Natural killer cell treated with Interleukin-12 subunit alpha and Interleukin-12 subunit beta and Interleukin-15 and Interleukin-18, amount 100 ng/mL, for 72 hours (primary cell): ENCODE data around the gene CEP83. TPM values are rescaled to one million over a fixed set of nuclear protein-coding genes. Genes with fewer than 3 reads are reported as not detected.

Source experiments
- ATAC-seq, 2 donors: fragments of 150-1000 bp; cut with Tn5 transposase in 1 of 2; sonication (Bioruptor Pico), chemical (Tn5 transposase) in 1 of 2; 2 replicates each; pipeline ENCODE4 v1.10.0; 2021
- DNase-seq: peaks from one replicate; pipeline ENCODE4 v3.0.0; 2022; ENCODE audit warnings: low spot score
- H3K27ac Mint-ChIP-seq, 2 donors: 1 replicate in 1 of 2; 2 replicates in 1 of 2; pipeline ENCODE4 v1.8.0; 2022; ENCODE audit warnings: mixed read lengths in 2 of 2, mild to moderate bottlenecking in 1 of 2, moderate library complexity in 1 of 2
- H3K27me3 Mint-ChIP-seq, 2 donors: 1 replicate in 1 of 2; 2 replicates in 1 of 2; pipeline ENCODE4 v1.8.0; 2022; ENCODE audit warnings: mixed read lengths in 2 of 2
- H3K36me3 Mint-ChIP-seq: one replicate; pipeline ENCODE4 v1.8.0; 2022; ENCODE audit warnings: mixed read lengths
- H3K4me1 Mint-ChIP-seq, 2 donors: 1 replicate in 1 of 2; 2 replicates in 1 of 2; pipeline ENCODE4 v1.8.0; 2022; ENCODE audit warnings: low read depth in 2 of 2, mixed read lengths in 2 of 2, mild to moderate bottlenecking in 1 of 2
- H3K4me3 Mint-ChIP-seq: one replicate; pipeline ENCODE4 v1.8.0; 2022; ENCODE audit warnings: mixed read lengths
- H3K9me3 Mint-ChIP-seq: 2 replicates; pipeline ENCODE4 v1.8.0; 2022; ENCODE audit warnings: mixed read lengths
- total RNA-seq, 2 donors: library from RNA; stranded (reverse); gene quantifications; one replicate each; pipeline ENCODE4 v1.2.3, GENCODE V29; 2022

CEP83 gene
- 10 to 100 TPM; 17.6 to 37.8 TPM for total RNA-seq

GRCh38 chr12:94459728-94460615 lies at the start of gene CEP83:
TSS of gene CEP83 (minus strand) at chr12:94459867. CDS start at chr12:94412490, 47,377 bp downstream.
- Mint-ChIP-seq H3K4me1 (peaks cover 25 to 26% of the 10 kb centered on the region in 2 donors), H3K4me3 (peak within 1 kb of the TSS; percentile 97), H3K9me3 (no peaks in the 10 kb centered on the region), H3K27ac (peak within 1 kb of the TSS; percentile 83 to 88), H3K36me3 (peaks cover 4% of the 10 kb centered on the region), H3K27me3 (peaks cover 0 to 6% of the 10 kb centered on the region in 2 donors)
- ATAC-seq (peak; percentile 100), DNase-seq (peak; percentile 98)

GRCh38 chr12:94509317-94509716 lies 49.6 kb upstream of the CEP83 start:
- peaks cover 0 to 5% of the 10 kb centered on the region in 2 donors for H3K27me3 Mint-ChIP-seq
- H3K27ac Mint-ChIP-seq = no peak overlapping the region
- no peak for DNase-seq
- no peaks in the 10 kb centered on the region for H3K4me1 Mint-ChIP-seq
- no peak for ATAC-seq
- H3K36me3 Mint-ChIP-seq = no peaks in the 10 kb centered on the region
- no peak overlapping the region for H3K4me3 Mint-ChIP-seq
- H3K9me3 Mint-ChIP-seq = no peaks in the 10 kb centered on the region

GRCh38 chr12:94507455-94507854 lies 47.8 kb upstream of the CEP83 start:
- Mint-ChIP-seq H3K9me3 (no peaks in the 10 kb centered on the region), H3K4me1 (no peaks in the 10 kb centered on the region), H3K27me3 (peaks cover 4 to 5% of the 10 kb centered on the region in 2 donors), H3K4me3 (no peak overlapping the region), H3K36me3 (peaks cover 8% of the 10 kb centered on the region), H3K27ac (no peak overlapping the region)
- DNase-seq (no peak), ATAC-seq (no peak)

GRCh38 chr12:94504386-94504785 lies 44.7 kb upstream of the CEP83 start:
- ATAC-seq (no peak), DNase-seq (no peak)
- Mint-ChIP-seq H3K4me1 (no peaks in the 10 kb centered on the region), H3K9me3 (no peaks in the 10 kb centered on the region), H3K36me3 (peaks cover 8% of the 10 kb centered on the region), H3K4me3 (no peak overlapping the region), H3K27ac (no peak overlapping the region), H3K27me3 (peaks cover 5 to 7% of the 10 kb centered on the region in 2 donors)

- H3K27me3 Mint-ChIP-seq = peaks cover 5 to 7% of the 10 kb centered on the region in 2 donors
- H3K27ac Mint-ChIP-seq = no peak overlapping the region
- ATAC-seq (no peak), DNase-seq (no peak)
- H3K36me3 Mint-ChIP-seq = peaks cover 8% of the 10 kb centered on the region
- no peaks in the 10 kb centered on the region for H3K4me1 Mint-ChIP-seq
- H3K4me3 Mint-ChIP-seq = no peak overlapping the region
- no peaks in the 10 kb centered on the region for H3K9me3 Mint-ChIP-seq
These were observed 44.0 kb upstream of the CEP83 start for GRCh38 chr12:94503619-94504018.

- Mint-ChIP-seq H3K9me3 (no peaks in the 10 kb centered on the region), H3K4me3 (no peak overlapping the region), H3K4me1 (no peaks in the 10 kb centered on the region), H3K27me3 (peaks cover 5 to 7% of the 10 kb centered on the region in 2 donors), H3K36me3 (peaks cover 8% of the 10 kb centered on the region), H3K27ac (no peak overlapping the region)
- DNase-seq = no peak
- ATAC-seq = no peak
These were observed 41.3 kb upstream of the CEP83 start for GRCh38 chr12:94500831-94501567.

GRCh38 chr12:94498698-94499097 lies 39.0 kb upstream of the CEP83 start:
- DNase-seq (no peak), ATAC-seq (no peak)
- Mint-ChIP-seq H3K4me1 (no peaks in the 10 kb centered on the region), H3K27me3 (peaks cover 0 to 11% of the 10 kb centered on the region in 2 donors), H3K27ac (no peak overlapping the region), H3K9me3 (no peaks in the 10 kb centered on the region), H3K4me3 (no peak overlapping the region), H3K36me3 (peaks cover 8% of the 10 kb centered on the region)

- Mint-ChIP-seq H3K27ac (no peak overlapping the region), H3K4me3 (no peak overlapping the region), H3K9me3 (no peaks in the 10 kb centered on the region), H3K27me3 (peaks cover 0 to 9% of the 10 kb centered on the region in 2 donors), H3K4me1 (no peaks in the 10 kb centered on the region), H3K36me3 (peaks cover 6% of the 10 kb centered on the region)
- no peak for DNase-seq
- ATAC-seq = no peak
These were observed 38.4 kb upstream of the CEP83 start for GRCh38 chr12:94498073-94498472.

GRCh38 chr12:94495445-94496115 lies 35.9 kb upstream of the CEP83 start:
- ATAC-seq (no peak), DNase-seq (no peak)
- Mint-ChIP-seq H3K9me3 (no peaks in the 10 kb centered on the region), H3K4me3 (no peak overlapping the region), H3K4me1 (no peaks in the 10 kb centered on the region), H3K27ac (no peak overlapping the region), H3K27me3 (peaks cover 6 to 9% of the 10 kb centered on the region in 2 donors), H3K36me3 (no peaks in the 10 kb centered on the region)

GRCh38 chr12:94491489-94491888 lies 31.8 kb upstream of the CEP83 start:
- Mint-ChIP-seq H3K27me3 (peaks cover 6 to 9% of the 10 kb centered on the region in 2 donors), H3K36me3 (no peaks in the 10 kb centered on the region), H3K9me3 (no peaks in the 10 kb centered on the region), H3K27ac (no peak overlapping the region), H3K4me3 (no peak overlapping the region), H3K4me1 (no peaks in the 10 kb centered on the region)
- ATAC-seq (no peak), DNase-seq (no peak)

GRCh38 chr12:94488463-94488862 lies 28.8 kb upstream of the CEP83 start:
- no peaks in the 10 kb centered on the region for H3K36me3 Mint-ChIP-seq
- no peak overlapping the region for H3K27ac Mint-ChIP-seq
- ATAC-seq (no peak), DNase-seq (no peak)
- peaks cover 2 to 9% of the 10 kb centered on the region in 2 donors for H3K27me3 Mint-ChIP-seq
- H3K4me1 Mint-ChIP-seq = no peaks in the 10 kb centered on the region
- H3K9me3 Mint-ChIP-seq = no peaks in the 10 kb centered on the region
- no peak overlapping the region for H3K4me3 Mint-ChIP-seq

- Mint-ChIP-seq H3K27me3 (peaks cover 0 to 2% of the 10 kb centered on the region in 2 donors), H3K4me1 (no peaks in the 10 kb centered on the region), H3K27ac (no peak overlapping the region), H3K4me3 (no peak overlapping the region), H3K36me3 (no peaks in the 10 kb centered on the region), H3K9me3 (no peaks in the 10 kb centered on the region)
- no peak for DNase-seq
- ATAC-seq = no peak
These were observed 22.1 kb upstream of the CEP83 start for GRCh38 chr12:94481734-94482133.

- Mint-ChIP-seq H3K27me3 (peaks cover 0 to 7% of the 10 kb centered on the region in 2 donors), H3K27ac (no peak overlapping the region), H3K9me3 (no peaks in the 10 kb centered on the region), H3K36me3 (no peaks in the 10 kb centered on the region), H3K4me1 (no peaks in the 10 kb centered on the region), H3K4me3 (no peak overlapping the region)
- no peak for DNase-seq
- ATAC-seq = no peak
These were observed 9.9 kb upstream of the CEP83 start for GRCh38 chr12:94469522-94469921.

GRCh38 chr12:94460616-94460959 lies 921 bp upstream of the CEP83 start:
- DNase-seq (no peak), ATAC-seq (no peak)
- peak overlapping the region; percentile 97 for H3K4me3 Mint-ChIP-seq
- H3K36me3 Mint-ChIP-seq = peaks cover 4% of the 10 kb centered on the region
- no peaks in the 10 kb centered on the region for H3K9me3 Mint-ChIP-seq
- H3K27me3 Mint-ChIP-seq = peaks cover 0 to 6% of the 10 kb centered on the region in 2 donors
- H3K4me1 Mint-ChIP-seq = peaks cover 25 to 26% of the 10 kb centered on the region in 2 donors
- peak overlapping the region; percentile 83 to 88 for H3K27ac Mint-ChIP-seq
